Liver (tissue), 9 donors: ENCODE data around the gene UNC13C. TPM values are rescaled to one million over a fixed set of nuclear protein-coding genes. Genes with fewer than 3 reads are reported as not detected.

ENCODE experiments used
- DNase-seq: peaks from one replicate; pipeline ENCODE4 v3.0.0-alpha.2; 2017; ENCODE audit warnings: low spot score
- H3K27ac ChIP-seq, 2 donors: one replicate each; pipeline ENCODE4 v1.7.0; 2013; ENCODE audit warnings: inconsistent platforms in 2 of 2, low read length in 2 of 2, control low read depth in 1 of 2, low read depth in 1 of 2, mild to moderate bottlenecking in 1 of 2
- H3K27me3 ChIP-seq, 4 donors: one replicate each; pipeline versions ENCODE4 v1.6.1 to v1.7.0; 2013; ENCODE audit warnings: low read length in 3 of 4, inconsistent platforms in 1 of 4, mild to moderate bottlenecking in 1 of 4, moderate library complexity in 1 of 4; ENCODE audit not compliant: control insufficient read depth in 4 of 4, insufficient read depth in 4 of 4
- H3K36me3 ChIP-seq, 4 donors: one replicate each; pipeline versions ENCODE4 v1.6.1 to v1.7.0; 2013; ENCODE audit warnings: low read length in 3 of 4, mild to moderate bottlenecking in 3 of 4, low read depth in 1 of 4, moderate library complexity in 1 of 4; ENCODE audit not compliant: control insufficient read depth in 4 of 4, insufficient read depth in 3 of 4
- H3K4me1 ChIP-seq, 4 donors: one replicate each; pipeline versions ENCODE4 v1.6.1 to v1.7.0; 2013; ENCODE audit warnings: low read length in 3 of 4, mild to moderate bottlenecking in 3 of 4, moderate library complexity in 1 of 4; ENCODE audit not compliant: control insufficient read depth in 4 of 4, insufficient read depth in 4 of 4
- H3K4me3 ChIP-seq, 3 donors: one replicate each; pipeline versions ENCODE4 v1.6.1 to v1.7.0; 2013; ENCODE audit warnings: low read length in 3 of 3, control low read depth in 1 of 3, low read depth in 1 of 3, mild to moderate bottlenecking in 1 of 3
- H3K9ac ChIP-seq, 2 donors: one replicate each; pipeline ENCODE4 v1.7.0; 2013; ENCODE audit warnings: low read length in 2 of 2, mild to moderate bottlenecking in 2 of 2, moderate library complexity in 2 of 2, control low read depth in 1 of 2, low read depth in 1 of 2
- H3K9me3 ChIP-seq, 4 donors: one replicate each; pipeline versions ENCODE4 v1.6.1 to v1.7.0; 2013; ENCODE audit warnings: low read length in 3 of 4; ENCODE audit not compliant: control insufficient read depth in 4 of 4
- ATF3 ChIP-seq: IDR thresholded peaks from 2 replicates; pipeline ENCODE4 v1.6.1; 2016; ENCODE audit warnings: antibody characterized with exemption
- CTCF ChIP-seq: fragments of 150-350 bp; IDR thresholded peaks from 2 replicates; pipeline ENCODE4 v1.5.1; 2017; ENCODE audit warnings: improper control_type of control experiment, low read depth, low read length; ENCODE audit not compliant: missing input control
- FOXA2 ChIP-seq: IDR thresholded peaks from 2 replicates; pipeline ENCODE4 v1.6.1; 2016; ENCODE audit warnings: antibody characterized with exemption
- GABPA ChIP-seq, 2 donors: IDR thresholded peaks in 1 of 2; conservative IDR thresholded peaks in 1 of 2; 2 replicates each; pipeline ENCODE4 v1.6.1; 2016; ENCODE audit warnings: antibody characterized with exemption in 2 of 2, mild to moderate bottlenecking in 1 of 2, moderate library complexity in 1 of 2
- HNF4A ChIP-seq, 2 donors: conservative IDR thresholded peaks; 2 replicates each; pipeline ENCODE4 v1.6.1; 2016; ENCODE audit warnings: antibody characterized with exemption in 2 of 2, mild to moderate bottlenecking in 2 of 2
- JUND ChIP-seq, 2 donors: IDR thresholded peaks; 2 replicates each; pipeline ENCODE4 v1.6.1; 2016; ENCODE audit warnings: antibody characterized with exemption in 2 of 2
- MAX ChIP-seq: IDR thresholded peaks from 2 replicates; pipeline ENCODE4 v1.6.1; 2016; ENCODE audit warnings: antibody characterized with exemption
- NR2F2 ChIP-seq: IDR thresholded peaks from 2 replicates; pipeline ENCODE4 v1.6.1; 2016; ENCODE audit warnings: antibody characterized with exemption
- RAD21 ChIP-seq, 2 donors: IDR thresholded peaks; 2 replicates each; pipeline ENCODE4 v1.6.1; 2016; ENCODE audit warnings: antibody characterized with exemption in 2 of 2, mild to moderate bottlenecking in 2 of 2
- REST ChIP-seq: IDR thresholded peaks from 2 replicates; pipeline ENCODE4 v1.6.1; 2016; ENCODE audit warnings: antibody characterized with exemption, mild to moderate bottlenecking
- RXRA ChIP-seq, 2 donors: IDR thresholded peaks; 2 replicates each; pipeline ENCODE4 v1.6.1; 2017 to 2018; ENCODE audit warnings: antibody characterized with exemption in 2 of 2, mild to moderate bottlenecking in 1 of 2
- SP1 ChIP-seq: IDR thresholded peaks from 2 replicates; pipeline ENCODE4 v1.6.1; 2018; ENCODE audit warnings: antibody characterized with exemption, mild to moderate bottlenecking
- TAF1 ChIP-seq: conservative IDR thresholded peaks from 2 replicates; pipeline ENCODE4 v1.6.1; 2016; ENCODE audit warnings: antibody characterized with exemption, mild to moderate bottlenecking
- YY1 ChIP-seq: IDR thresholded peaks from 2 replicates; pipeline ENCODE4 v1.6.1; 2016; ENCODE audit warnings: antibody characterized with exemption, mild to moderate bottlenecking
- ZBTB33 ChIP-seq: IDR thresholded peaks from 2 replicates; pipeline ENCODE4 v1.6.1; 2016; ENCODE audit warnings: antibody characterized with exemption
- WGBS: extraction: QIAGEN DNeasy Blood & Tissue Kit; methylation state at CpG from one replicate; pipeline ENCODE4 v1.1.7; 2013; 5-methylcytosine and 5-hydroxymethylcytosine counted together
- polyA plus RNA-seq, 2 donors: library from polyadenylated mRNA; stranded (reverse) in 1 of 2; unstranded in 1 of 2; fragments of 200-250 nt in 1 of 2; fragments of >200 nt in 1 of 2; fragmentation: Nextera tagmentation in 1 of 2; extraction: Ambion mirVana in 1 of 2; gene quantifications; one replicate each; pipeline versions ENCODE4 v1.2.1 to v1.2.3, GENCODE V29; 2013 to 2015
- total RNA-seq, 2 donors: library from RNA; depleted of rRNA; stranded (reverse); fragments of >200 nt; gene quantifications; one replicate each; pipeline ENCODE4 v1.2.3, GENCODE V29; 2014
- donor health status: healthy.
- donor health status: healthy.
- donor health status: healthy.
- donor health status: healthy.
- donor health status: healthy.

UNC13C gene
- total and polyA plus RNA-seq, 4 donors, result 0.19 TPM; not detected in 3

- Histone ChIP-seq H3K27ac (no peak overlapping the region), H3K4me3 (no peak overlapping the region), H3K4me1 (no peaks in the 10 kb centered on the region), H3K9ac (no peak overlapping the region), H3K9me3 (no peaks in the 10 kb centered on the region), H3K27me3 (no peaks in the 10 kb centered on the region), H3K36me3 (no peaks in the 10 kb centered on the region)
- 71% methylated on average over 1 of the region's 1 CpG for whole genome bisulfite sequencing
- DNase-seq, result no peak
- TF ChIP-seq GABPA (IDR thresholded peaks at IDR 0.05 in 1 of 2, conservative IDR thresholded peaks at IDR 0.05 in 1 of 2), result no peak
- no peak for TF ChIP-seq FOXA2
- no peak for TF ChIP-seq SP1
- no peak for TF ChIP-seq JUND (IDR thresholded peaks at IDR 0.05)
- no peak for TF ChIP-seq YY1
- TF ChIP-seq RXRA (IDR thresholded peaks at IDR 0.05), result no peak
- TF ChIP-seq NR2F2, result no peak
- TF ChIP-seq TAF1, result no peak
- no peak for TF ChIP-seq ZBTB33
- no peak for TF ChIP-seq HNF4A (conservative IDR thresholded peaks at IDR 0.05)
- no peak for TF ChIP-seq CTCF
- no peak for TF ChIP-seq MAX
Measured at GRCh38 chr15:54528021-54528420, 549.8 kb downstream of the UNC13C start.

GRCh38 chr15:54540721-54541120, 562.5 kb downstream of the UNC13C start:
- no peaks in the 10 kb centered on the region for H3K36me3 ChIP-seq
- DNase-seq, result no peak
- WGBS, result 83% methylated on average over 6 of the region's 6 CpGs

More at GRCh38 chr15:54540721-54541120, 562.5 kb downstream of the UNC13C start:
- no peak overlapping the region for H3K27ac ChIP-seq
- H3K4me1 ChIP-seq, result no peaks in the 10 kb centered on the region
- no peaks in the 10 kb centered on the region for H3K27me3 ChIP-seq
- no peak overlapping the region for H3K4me3 ChIP-seq
- no peak overlapping the region for H3K9ac ChIP-seq
- H3K9me3 ChIP-seq, result peaks cover 1 to 6% (median 2%) of the 10 kb centered on the region in 4 donors
- TF ChIP-seq FOXA2 (no peak), ZBTB33 (no peak), RAD21 (IDR thresholded peaks at IDR 0.05) (no peak), HNF4A (conservative IDR thresholded peaks at IDR 0.05) (no peak), YY1 (no peak), REST (no peak), JUND (IDR thresholded peaks at IDR 0.05) (no peak), RXRA (IDR thresholded peaks at IDR 0.05) (no peak), NR2F2 (no peak), ATF3 (no peak)
